WTC11 (cell line): Measurements from ENCODE around the gene RNF31. TPM values are rescaled to one million over a fixed set of nuclear protein-coding genes. Genes with fewer than 3 reads are reported as not detected.

ENCODE experiments used
- CBFB ChIP-seq: sonication (generic); formaldehyde crosslinking; IDR thresholded peaks from 2 replicates; pipeline ENCODE4 v1.8.1; 2022; ENCODE audit warnings: mild to moderate bottlenecking, low read depth, missing genetic modification reagents
- CREM ChIP-seq: sonication (generic); formaldehyde crosslinking; IDR thresholded peaks from 2 replicates; pipeline ENCODE4 v1.8.1; 2022; ENCODE audit warnings: mild to moderate bottlenecking, missing genetic modification reagents, moderate library complexity
- ELF4 ChIP-seq: sonication (generic); formaldehyde crosslinking; IDR thresholded peaks from 2 replicates; pipeline ENCODE4 v1.8.1; 2022; ENCODE audit warnings: low read depth, mild to moderate bottlenecking, moderate library complexity, missing genetic modification reagents
- FOXK1 ChIP-seq: sonication (generic); formaldehyde crosslinking; IDR thresholded peaks from 2 replicates; pipeline ENCODE4 v1.8.0; 2022; ENCODE audit warnings: mild to moderate bottlenecking, moderate library complexity, missing genetic modification reagents
- FOXP1 ChIP-seq: sonication (generic); formaldehyde crosslinking; IDR thresholded peaks from 2 replicates; pipeline ENCODE4 v1.8.0; 2022; ENCODE audit warnings: missing genetic modification reagents, mild to moderate bottlenecking, moderate library complexity, borderline replicate concordance
- GTF2I ChIP-seq: fragments of 250-450 bp; sonication (Bioruptor Pico); conservative IDR thresholded peaks from 2 replicates; pipeline ENCODE4 v1.4.0; 2021; ENCODE audit warnings: mild to moderate bottlenecking
- HMGA2 ChIP-seq: fragments of 250-450 bp; sonication (Bioruptor Pico); IDR thresholded peaks from 2 replicates; pipeline ENCODE4 v1.4.0; 2021; ENCODE audit warnings: mild to moderate bottlenecking, moderate library complexity
- IRF2 ChIP-seq: sonication (generic); formaldehyde crosslinking; IDR thresholded peaks from 2 replicates; pipeline ENCODE4 v1.8.0; 2022; ENCODE audit warnings: low read depth, missing genetic modification reagents, borderline replicate concordance
- SP1 ChIP-seq: sonication (generic); formaldehyde crosslinking; conservative IDR thresholded peaks from 2 replicates; pipeline ENCODE4 v1.8.1; 2022; ENCODE audit warnings: missing genetic modification reagents
- ZBTB21 ChIP-seq: sonication (generic); formaldehyde crosslinking; IDR thresholded peaks from 2 replicates; pipeline ENCODE4 v1.8.1; 2023; ENCODE audit warnings: mild to moderate bottlenecking, missing genetic modification reagents, borderline replicate concordance
- ZNF219 ChIP-seq: sonication (generic); formaldehyde crosslinking; IDR thresholded peaks from 2 replicates; pipeline ENCODE4 v1.8.0; 2023; ENCODE audit warnings: missing genetic modification reagents, mild to moderate bottlenecking, borderline replicate concordance
- total RNA-seq: library from RNA; stranded (reverse); gene quantifications from 3 replicates; pipeline ENCODE4 v1.2.3, GENCODE V29; 2021
- TF ChIP-seq, protein P1 (sequence below): fragments of 250-450 bp; sonication (Bioruptor Pico); IDR thresholded peaks from 2 replicates; pipeline ENCODE4 v1.9.0; 2021; ENCODE audit warnings: mild to moderate bottlenecking
- TF ChIP-seq, protein P2 (sequence below): fragments of 250-450 bp; sonication (Bioruptor Pico); conservative IDR thresholded peaks from 2 replicates; pipeline ENCODE4 v1.9.0; 2021; ENCODE audit warnings: mild to moderate bottlenecking
- TF ChIP-seq, protein P3 (sequence below): sonication (generic); formaldehyde crosslinking; IDR thresholded peaks from 2 replicates; pipeline ENCODE4 v1.8.0; 2022; ENCODE audit warnings: mild to moderate bottlenecking, missing genetic modification reagents
- TF ChIP-seq, protein P4 (sequence below): sonication (generic); formaldehyde crosslinking; IDR thresholded peaks from 2 replicates; pipeline ENCODE4 v1.8.1; 2022; ENCODE audit warnings: low read depth, missing genetic modification reagents, borderline replicate concordance
- TF ChIP-seq, protein P5 (sequence below): fragments of 250-450 bp; sonication (Bioruptor Pico); IDR thresholded peaks from 2 replicates; pipeline ENCODE4 v2.1.2; 2022; ENCODE audit warnings: mild to moderate bottlenecking, moderate library complexity
- TF ChIP-seq, protein P6 (sequence below): sonication (generic); formaldehyde crosslinking; IDR thresholded peaks from 2 replicates; pipeline ENCODE4 v1.8.0; 2023; ENCODE audit warnings: mild to moderate bottlenecking, missing genetic modification reagents
- TF ChIP-seq, protein P7 (sequence below): sonication (generic); formaldehyde crosslinking; IDR thresholded peaks from 2 replicates; pipeline ENCODE4 v1.8.1; 2022; ENCODE audit warnings: low read depth, mild to moderate bottlenecking, moderate library complexity, missing genetic modification reagents, borderline replicate concordance
- TF ChIP-seq, protein P8 (sequence below): fragments of 250-450 bp; sonication (Bioruptor Pico); IDR thresholded peaks from 2 replicates; pipeline ENCODE4 v1.9.0; 2021; ENCODE audit warnings: mild to moderate bottlenecking
- TF ChIP-seq, protein P9 (sequence below): sonication (generic); formaldehyde crosslinking; IDR thresholded peaks from 2 replicates; pipeline ENCODE4 v1.8.0; 2022; ENCODE audit warnings: mild to moderate bottlenecking, missing genetic modification reagents

RNF31 gene
- total RNA-seq, 1 experiment from 2014 or later = 86.2 TPM

DNA sequence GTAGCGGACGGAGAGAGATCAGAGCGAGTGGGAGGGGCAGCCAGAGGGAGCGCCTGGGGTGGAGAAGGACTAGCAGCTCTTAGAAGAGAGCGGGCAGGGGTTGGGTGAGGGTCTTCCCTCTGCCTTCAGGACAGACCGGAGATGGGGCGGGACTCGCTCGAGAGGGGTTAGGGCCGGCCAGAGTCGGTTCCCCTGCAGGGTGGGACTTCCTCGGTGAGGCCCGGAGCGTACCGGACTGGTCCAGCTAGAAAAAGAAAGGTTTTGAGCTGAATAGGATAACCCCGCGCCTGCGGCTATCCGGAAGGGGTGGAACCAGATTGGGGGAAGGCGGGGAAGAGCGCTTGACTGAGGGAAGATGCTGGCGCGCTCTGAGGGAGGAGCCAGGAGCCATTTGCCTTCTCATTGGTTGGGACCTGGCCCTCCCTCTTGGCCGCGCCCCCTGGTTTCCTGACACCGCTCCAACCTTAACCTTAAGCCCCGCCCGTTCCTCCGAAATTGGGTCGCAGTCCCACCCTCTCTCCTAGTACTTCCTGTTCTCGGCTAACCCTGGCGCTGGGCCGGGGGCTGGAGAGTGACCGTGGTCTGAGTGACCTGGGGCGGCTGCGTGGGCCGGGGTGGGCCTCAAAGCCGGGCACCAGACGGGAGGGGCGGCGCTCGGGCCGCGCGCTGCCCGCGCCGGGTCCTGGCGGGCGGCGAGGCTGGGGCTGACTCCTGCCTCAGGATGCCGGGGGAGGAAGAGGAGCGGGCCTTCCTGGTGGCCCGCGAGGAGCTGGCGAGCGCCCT lies at the start of gene RNF31 (continued):
- TF ChIP-seq, protein P1, sequence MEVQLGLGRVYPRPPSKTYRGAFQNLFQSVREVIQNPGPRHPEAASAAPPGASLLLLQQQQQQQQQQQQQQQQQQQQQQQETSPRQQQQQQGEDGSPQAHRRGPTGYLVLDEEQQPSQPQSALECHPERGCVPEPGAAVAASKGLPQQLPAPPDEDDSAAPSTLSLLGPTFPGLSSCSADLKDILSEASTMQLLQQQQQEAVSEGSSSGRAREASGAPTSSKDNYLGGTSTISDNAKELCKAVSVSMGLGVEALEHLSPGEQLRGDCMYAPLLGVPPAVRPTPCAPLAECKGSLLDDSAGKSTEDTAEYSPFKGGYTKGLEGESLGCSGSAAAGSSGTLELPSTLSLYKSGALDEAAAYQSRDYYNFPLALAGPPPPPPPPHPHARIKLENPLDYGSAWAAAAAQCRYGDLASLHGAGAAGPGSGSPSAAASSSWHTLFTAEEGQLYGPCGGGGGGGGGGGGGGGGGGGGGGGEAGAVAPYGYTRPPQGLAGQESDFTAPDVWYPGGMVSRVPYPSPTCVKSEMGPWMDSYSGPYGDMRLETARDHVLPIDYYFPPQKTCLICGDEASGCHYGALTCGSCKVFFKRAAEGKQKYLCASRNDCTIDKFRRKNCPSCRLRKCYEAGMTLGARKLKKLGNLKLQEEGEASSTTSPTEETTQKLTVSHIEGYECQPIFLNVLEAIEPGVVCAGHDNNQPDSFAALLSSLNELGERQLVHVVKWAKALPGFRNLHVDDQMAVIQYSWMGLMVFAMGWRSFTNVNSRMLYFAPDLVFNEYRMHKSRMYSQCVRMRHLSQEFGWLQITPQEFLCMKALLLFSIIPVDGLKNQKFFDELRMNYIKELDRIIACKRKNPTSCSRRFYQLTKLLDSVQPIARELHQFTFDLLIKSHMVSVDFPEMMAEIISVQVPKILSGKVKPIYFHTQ (CRISPR knock-in tag) = no peak
- TF ChIP-seq SP1 (CRISPR knock-in tag) (peak; percentile 57; the same call in 1 of the 2 replicates), GTF2I (no peak), CBFB (no peak), FOXK1 (no peak), HMGA2 (no peak), ELF4 (CRISPR knock-in tag) (no peak), FOXP1 (CRISPR knock-in tag) (no peak), CREM (CRISPR knock-in tag) (no peak), ZNF219 (CRISPR knock-in tag) (peak; percentile 36; the same call in 1 of the 2 replicates), IRF2 (CRISPR knock-in tag) (no peak), ZBTB21 (CRISPR knock-in tag) (no peak)
- TF ChIP-seq, protein P2, sequence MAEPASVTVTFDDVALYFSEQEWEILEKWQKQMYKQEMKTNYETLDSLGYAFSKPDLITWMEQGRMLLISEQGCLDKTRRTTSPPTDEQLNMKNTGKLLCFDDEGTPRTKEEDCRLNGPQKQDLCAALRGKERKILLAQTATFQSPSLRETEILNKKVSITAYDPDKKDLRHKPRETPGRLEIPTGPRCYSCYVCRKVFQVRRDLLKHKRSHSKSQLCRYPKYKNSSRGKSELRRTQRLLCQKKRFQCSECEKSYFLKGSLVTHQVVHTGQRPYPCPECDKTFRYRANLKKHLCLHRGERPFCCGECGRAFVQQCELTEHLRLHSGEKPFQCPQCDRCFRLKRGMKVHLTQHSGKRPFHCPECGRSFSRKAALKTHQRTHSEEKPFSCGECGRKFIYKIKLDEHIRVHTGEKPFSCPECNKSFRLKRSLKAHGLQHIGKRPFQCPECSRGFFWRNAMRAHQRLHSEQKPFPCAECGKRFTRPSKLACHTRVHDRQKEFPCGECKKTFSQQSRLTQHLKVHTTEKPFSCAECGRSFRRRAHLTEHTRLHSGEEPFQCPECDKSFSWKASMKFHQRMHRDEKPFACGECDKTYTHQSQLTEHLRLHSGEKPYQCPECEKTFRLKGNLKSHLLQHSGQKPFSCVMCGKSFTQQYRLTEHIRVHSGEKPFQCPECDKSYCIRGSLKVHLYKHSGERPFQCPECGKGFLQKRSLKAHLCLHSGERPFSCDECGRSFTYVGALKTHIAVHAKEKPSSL (CRISPR knock-in tag) = no peak
- TF ChIP-seq, protein P3, sequence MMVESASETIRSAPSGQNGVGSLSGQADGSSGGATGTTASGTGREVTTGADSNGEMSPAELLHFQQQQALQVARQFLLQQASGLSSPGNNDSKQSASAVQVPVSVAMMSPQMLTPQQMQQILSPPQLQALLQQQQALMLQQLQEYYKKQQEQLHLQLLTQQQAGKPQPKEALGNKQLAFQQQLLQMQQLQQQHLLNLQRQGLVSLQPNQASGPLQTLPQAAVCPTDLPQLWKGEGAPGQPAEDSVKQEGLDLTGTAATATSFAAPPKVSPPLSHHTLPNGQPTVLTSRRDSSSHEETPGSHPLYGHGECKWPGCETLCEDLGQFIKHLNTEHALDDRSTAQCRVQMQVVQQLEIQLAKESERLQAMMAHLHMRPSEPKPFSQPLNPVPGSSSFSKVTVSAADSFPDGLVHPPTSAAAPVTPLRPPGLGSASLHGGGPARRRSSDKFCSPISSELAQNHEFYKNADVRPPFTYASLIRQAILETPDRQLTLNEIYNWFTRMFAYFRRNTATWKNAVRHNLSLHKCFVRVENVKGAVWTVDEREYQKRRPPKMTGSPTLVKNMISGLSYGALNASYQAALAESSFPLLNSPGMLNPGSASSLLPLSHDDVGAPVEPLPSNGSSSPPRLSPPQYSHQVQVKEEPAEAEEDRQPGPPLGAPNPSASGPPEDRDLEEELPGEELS (CRISPR knock-in tag) = 0 out of 2 replicates have a peak, but pooled peaks have one; percentile 33
- TF ChIP-seq, protein P4, sequence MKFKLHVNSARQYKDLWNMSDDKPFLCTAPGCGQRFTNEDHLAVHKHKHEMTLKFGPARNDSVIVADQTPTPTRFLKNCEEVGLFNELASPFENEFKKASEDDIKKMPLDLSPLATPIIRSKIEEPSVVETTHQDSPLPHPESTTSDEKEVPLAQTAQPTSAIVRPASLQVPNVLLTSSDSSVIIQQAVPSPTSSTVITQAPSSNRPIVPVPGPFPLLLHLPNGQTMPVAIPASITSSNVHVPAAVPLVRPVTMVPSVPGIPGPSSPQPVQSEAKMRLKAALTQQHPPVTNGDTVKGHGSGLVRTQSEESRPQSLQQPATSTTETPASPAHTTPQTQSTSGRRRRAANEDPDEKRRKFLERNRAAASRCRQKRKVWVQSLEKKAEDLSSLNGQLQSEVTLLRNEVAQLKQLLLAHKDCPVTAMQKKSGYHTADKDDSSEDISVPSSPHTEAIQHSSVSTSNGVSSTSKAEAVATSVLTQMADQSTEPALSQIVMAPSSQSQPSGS (CRISPR knock-in tag) = no peak
- TF ChIP-seq, protein P5, sequence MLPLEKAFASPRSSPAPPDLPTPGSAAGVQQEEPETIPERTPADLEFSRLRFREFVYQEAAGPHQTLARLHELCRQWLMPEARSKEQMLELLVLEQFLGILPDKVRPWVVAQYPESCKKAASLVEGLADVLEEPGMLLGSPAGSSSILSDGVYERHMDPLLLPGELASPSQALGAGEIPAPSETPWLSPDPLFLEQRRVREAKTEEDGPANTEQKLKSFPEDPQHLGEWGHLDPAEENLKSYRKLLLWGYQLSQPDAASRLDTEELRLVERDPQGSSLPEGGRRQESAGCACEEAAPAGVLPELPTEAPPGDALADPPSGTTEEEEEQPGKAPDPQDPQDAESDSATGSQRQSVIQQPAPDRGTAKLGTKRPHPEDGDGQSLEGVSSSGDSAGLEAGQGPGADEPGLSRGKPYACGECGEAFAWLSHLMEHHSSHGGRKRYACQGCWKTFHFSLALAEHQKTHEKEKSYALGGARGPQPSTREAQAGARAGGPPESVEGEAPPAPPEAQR (CRISPR knock-in tag) = no peak
- TF ChIP-seq, protein P6, sequence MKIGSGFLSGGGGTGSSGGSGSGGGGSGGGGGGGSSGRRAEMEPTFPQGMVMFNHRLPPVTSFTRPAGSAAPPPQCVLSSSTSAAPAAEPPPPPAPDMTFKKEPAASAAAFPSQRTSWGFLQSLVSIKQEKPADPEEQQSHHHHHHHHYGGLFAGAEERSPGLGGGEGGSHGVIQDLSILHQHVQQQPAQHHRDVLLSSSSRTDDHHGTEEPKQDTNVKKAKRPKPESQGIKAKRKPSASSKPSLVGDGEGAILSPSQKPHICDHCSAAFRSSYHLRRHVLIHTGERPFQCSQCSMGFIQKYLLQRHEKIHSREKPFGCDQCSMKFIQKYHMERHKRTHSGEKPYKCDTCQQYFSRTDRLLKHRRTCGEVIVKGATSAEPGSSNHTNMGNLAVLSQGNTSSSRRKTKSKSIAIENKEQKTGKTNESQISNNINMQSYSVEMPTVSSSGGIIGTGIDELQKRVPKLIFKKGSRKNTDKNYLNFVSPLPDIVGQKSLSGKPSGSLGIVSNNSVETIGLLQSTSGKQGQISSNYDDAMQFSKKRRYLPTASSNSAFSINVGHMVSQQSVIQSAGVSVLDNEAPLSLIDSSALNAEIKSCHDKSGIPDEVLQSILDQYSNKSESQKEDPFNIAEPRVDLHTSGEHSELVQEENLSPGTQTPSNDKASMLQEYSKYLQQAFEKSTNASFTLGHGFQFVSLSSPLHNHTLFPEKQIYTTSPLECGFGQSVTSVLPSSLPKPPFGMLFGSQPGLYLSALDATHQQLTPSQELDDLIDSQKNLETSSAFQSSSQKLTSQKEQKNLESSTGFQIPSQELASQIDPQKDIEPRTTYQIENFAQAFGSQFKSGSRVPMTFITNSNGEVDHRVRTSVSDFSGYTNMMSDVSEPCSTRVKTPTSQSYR (CRISPR knock-in tag) = no peak
- TF ChIP-seq, protein P7, sequence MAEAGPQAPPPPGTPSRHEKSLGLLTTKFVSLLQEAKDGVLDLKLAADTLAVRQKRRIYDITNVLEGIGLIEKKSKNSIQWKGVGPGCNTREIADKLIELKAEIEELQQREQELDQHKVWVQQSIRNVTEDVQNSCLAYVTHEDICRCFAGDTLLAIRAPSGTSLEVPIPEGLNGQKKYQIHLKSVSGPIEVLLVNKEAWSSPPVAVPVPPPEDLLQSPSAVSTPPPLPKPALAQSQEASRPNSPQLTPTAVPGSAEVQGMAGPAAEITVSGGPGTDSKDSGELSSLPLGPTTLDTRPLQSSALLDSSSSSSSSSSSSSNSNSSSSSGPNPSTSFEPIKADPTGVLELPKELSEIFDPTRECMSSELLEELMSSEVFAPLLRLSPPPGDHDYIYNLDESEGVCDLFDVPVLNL (CRISPR knock-in tag) = no peak
- TF ChIP-seq, protein P8, sequence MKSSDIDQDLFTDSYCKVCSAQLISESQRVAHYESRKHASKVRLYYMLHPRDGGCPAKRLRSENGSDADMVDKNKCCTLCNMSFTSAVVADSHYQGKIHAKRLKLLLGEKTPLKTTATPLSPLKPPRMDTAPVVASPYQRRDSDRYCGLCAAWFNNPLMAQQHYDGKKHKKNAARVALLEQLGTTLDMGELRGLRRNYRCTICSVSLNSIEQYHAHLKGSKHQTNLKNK (CRISPR knock-in tag) = no peak
- TF ChIP-seq, protein P9, sequence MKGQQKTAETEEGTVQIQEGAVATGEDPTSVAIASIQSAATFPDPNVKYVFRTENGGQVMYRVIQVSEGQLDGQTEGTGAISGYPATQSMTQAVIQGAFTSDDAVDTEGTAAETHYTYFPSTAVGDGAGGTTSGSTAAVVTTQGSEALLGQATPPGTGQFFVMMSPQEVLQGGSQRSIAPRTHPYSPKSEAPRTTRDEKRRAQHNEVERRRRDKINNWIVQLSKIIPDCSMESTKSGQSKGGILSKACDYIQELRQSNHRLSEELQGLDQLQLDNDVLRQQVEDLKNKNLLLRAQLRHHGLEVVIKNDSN (CRISPR knock-in tag) = no peak
